Aorta (tissue), 5 donors: ENCODE data around the gene ZNF468. TPM values are rescaled to one million over a fixed set of nuclear protein-coding genes. Genes with fewer than 3 reads are reported as not detected.
"Not testable (repeated sequence)": the region's sequence is repeated elsewhere in the genome, so short reads cannot be mapped to it uniquely, and the experiment has no call there.

Experiments
- ATAC-seq: fragments of 200-7000 bp; cut with Tn5 transposase; one replicate; pipeline ENCODE4 v1.9.1; 2022; ENCODE audit warnings: moderate library complexity; ENCODE audit not compliant: low FRiP score
- DNase-seq, 2 donors: peaks; one replicate each; pipeline ENCODE4 v3.0.0-alpha.2; 2020
- H3K27ac ChIP-seq, 2 donors: one replicate each; pipeline ENCODE4 v1.5.1; 2013; ENCODE audit warnings: low read length in 2 of 2, mild to moderate bottlenecking in 2 of 2, moderate library complexity in 2 of 2, control low read depth in 1 of 2, inconsistent platforms in 1 of 2, low read depth in 1 of 2
- H3K27me3 ChIP-seq, 2 donors: one replicate each; pipeline ENCODE4 v1.6.1; 2013; ENCODE audit warnings: control low read depth in 1 of 2, low read length in 1 of 2, mild to moderate bottlenecking in 1 of 2, moderate library complexity in 1 of 2; ENCODE audit not compliant: insufficient read depth in 2 of 2, control insufficient read depth in 1 of 2
- H3K36me3 ChIP-seq, 2 donors: one replicate each; pipeline ENCODE4 v1.6.1; 2013; ENCODE audit warnings: control low read depth in 1 of 2, low read length in 1 of 2, mild to moderate bottlenecking in 1 of 2; ENCODE audit not compliant: insufficient read depth in 2 of 2, control insufficient read depth in 1 of 2
- H3K4me1 ChIP-seq, 2 donors: one replicate each; pipeline ENCODE4 v1.6.1; 2013; ENCODE audit warnings: low read length in 2 of 2, control low read depth in 1 of 2, mild to moderate bottlenecking in 1 of 2, moderate library complexity in 1 of 2; ENCODE audit not compliant: insufficient read depth in 2 of 2, control insufficient read depth in 1 of 2
- H3K4me3 ChIP-seq, 2 donors: one replicate each; pipeline ENCODE4 v1.5.1; 2013; ENCODE audit warnings: low read length in 2 of 2, control low read depth in 1 of 2, mild to moderate bottlenecking in 1 of 2
- H3K9me3 ChIP-seq: one replicate; pipeline ENCODE4 v1.6.1; 2013; ENCODE audit warnings: mild to moderate bottlenecking, low read length; ENCODE audit not compliant: control insufficient read depth
- WGBS, 2 donors: extraction: QIAGEN DNeasy Blood & Tissue Kit; methylation state at CpG; one replicate each; pipeline ENCODE4 v1.1.7; 2013; 5-methylcytosine and 5-hydroxymethylcytosine counted together
- intact Hi-C, 2 donors: fragments of 100-400 bp; cut with DNase I; formaldehyde crosslinking; loops; one replicate each; pipeline versions ENCODE4 v1.14.2 to v1.15.0; 2022
- polyA plus RNA-seq, 2 donors: library from polyadenylated mRNA; stranded (reverse); fragments of 200-250 nt; gene quantifications; one replicate each; pipeline ENCODE4 v1.2.3, GENCODE V29; 2013
- total RNA-seq, 2 donors: library from RNA; stranded (reverse); fragmentation: NEBNext Ultra II Directional; extraction: Animal tissue kit (Norgen Biotek cat#: 25700); gene quantifications; one replicate each; pipeline ENCODE4 v1.2.1, GENCODE V29; 2021
- donor health status: healthy with polysubstance abuse.
- donor health status: Bipolar disorder and iron deficiency.
- donor health status: DM: no; HTN: no; CAD: no.
- donor health status: DM: no; HTN: no; CAD: no.
- donor health status: DM: yes; HTN: yes; CAD: no.

ZNF468 gene
- total and polyA plus RNA-seq, 4 donors, result 7.9 to 13.4 (median 11.3) TPM

DNA sequence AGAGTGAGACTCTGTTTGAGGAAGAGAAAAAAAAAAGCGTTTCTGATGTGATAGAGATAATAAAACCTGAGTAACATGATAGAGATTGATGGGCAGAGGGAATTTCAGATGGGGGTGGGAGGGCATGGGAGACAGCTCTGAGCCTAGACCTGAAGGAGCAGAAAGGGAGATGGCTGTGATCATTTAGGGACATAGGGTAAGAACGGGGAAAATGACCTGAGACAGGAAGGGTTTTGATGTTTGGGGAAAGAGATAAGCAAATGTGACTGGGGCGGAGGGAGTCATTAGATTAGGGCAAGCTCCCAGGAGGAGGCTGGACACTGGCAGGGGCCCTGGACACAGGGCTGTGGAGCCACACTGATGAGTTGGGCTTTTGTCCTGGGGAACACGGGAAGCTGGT lies 33.9 kb upstream of the ZNF468 start:
- H3K27me3 ChIP-seq, result no peaks in the 10 kb centered on the region
- peaks cover 2% of the 10 kb centered on the region for H3K9me3 ChIP-seq
- H3K27ac ChIP-seq, result no peak overlapping the region
- ATAC-seq (no peak), DNase-seq (no peak)
- intact Hi-C loops, result loop anchor here in 1 of 2 donors (10.0 kb wide), 1 partner anchor 73 kb away; the partner anchor contains the start of gene ZNF816
- 53 to 54% methylated on average over 4 of the region's 4 CpGs for WGBS, 2 donors
- H3K4me3 ChIP-seq, result no peak overlapping the region
- H3K36me3 ChIP-seq, result peaks cover 3 to 6% of the 10 kb centered on the region in 2 donors
- no peaks in the 10 kb centered on the region for H3K4me1 ChIP-seq

DNA sequence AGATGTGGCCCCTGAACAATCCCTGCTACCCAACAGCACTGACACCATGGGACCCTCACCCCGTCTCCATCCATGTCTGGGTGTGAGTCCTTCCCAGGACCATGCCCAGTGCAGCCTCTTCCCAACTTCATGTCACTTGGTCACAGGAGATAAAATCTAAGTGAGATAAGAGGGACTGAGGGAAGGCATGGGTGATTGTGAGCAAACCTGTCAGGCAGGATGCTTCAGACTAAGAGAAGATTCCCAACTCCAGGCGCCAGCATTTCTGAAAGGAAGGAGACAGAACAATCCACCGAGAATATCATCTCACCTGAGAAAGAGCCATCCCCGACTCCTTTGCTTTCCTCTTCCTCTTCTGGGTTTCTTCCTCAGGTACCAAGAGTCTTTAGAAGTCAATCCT lies 32.5 kb upstream of the ZNF468 start:
- Histone ChIP-seq H3K4me1 (no peaks in the 10 kb centered on the region), H3K4me3 (no peak overlapping the region), H3K27me3 (no peaks in the 10 kb centered on the region), H3K36me3 (peaks cover 3 to 6% of the 10 kb centered on the region in 2 donors), H3K27ac (no peak overlapping the region), H3K9me3 (peaks cover 2% of the 10 kb centered on the region)
- ATAC-seq (no peak), DNase-seq (no peak)
- WGBS, 2 donors, result 98 to 99% methylated on average over 4 of the region's 4 CpGs
- intact Hi-C loops, result loop anchor here in 1 of 2 donors (10.0 kb wide), 1 partner anchor 75 kb away; the partner anchor contains the start of gene ZNF816

GRCh38 chr19:52889076-52889475 lies 31.7 kb upstream of the ZNF468 start:
- 90 to 93% methylated on average over 7 of the region's 7 CpGs for WGBS, 2 donors
- intact Hi-C loops, result no loop called here

GRCh38 chr19:52880895-52881389 lies 23.5 kb upstream of the ZNF468 start:
- Histone ChIP-seq H3K36me3 (peaks cover 8 to 13% of the 10 kb centered on the region in 2 donors), H3K4me1 (no peaks in the 10 kb centered on the region), H3K4me3 (no peak overlapping the region), H3K9me3 (peaks cover 11% of the 10 kb centered on the region), H3K27me3 (no peaks in the 10 kb centered on the region), H3K27ac (no peak overlapping the region)
- ATAC-seq (no peak), DNase-seq (no peak)
- intact Hi-C loops, result no loop called here
- WGBS, 2 donors, result 89 to 92% methylated on average over 11 of the region's 11 CpGs

More at GRCh38 chr19:52889076-52889475, 31.7 kb upstream of the ZNF468 start:
- H3K9me3 ChIP-seq, result peaks cover 5% of the 10 kb centered on the region
- ATAC-seq (no peak), DNase-seq (no peak)
- H3K4me1 ChIP-seq, result no peaks in the 10 kb centered on the region
- no peak overlapping the region for H3K4me3 ChIP-seq
- H3K36me3 ChIP-seq, result peaks cover 3 to 11% of the 10 kb centered on the region in 2 donors
- H3K27ac ChIP-seq, result no peak overlapping the region
- no peaks in the 10 kb centered on the region for H3K27me3 ChIP-seq

DNA sequence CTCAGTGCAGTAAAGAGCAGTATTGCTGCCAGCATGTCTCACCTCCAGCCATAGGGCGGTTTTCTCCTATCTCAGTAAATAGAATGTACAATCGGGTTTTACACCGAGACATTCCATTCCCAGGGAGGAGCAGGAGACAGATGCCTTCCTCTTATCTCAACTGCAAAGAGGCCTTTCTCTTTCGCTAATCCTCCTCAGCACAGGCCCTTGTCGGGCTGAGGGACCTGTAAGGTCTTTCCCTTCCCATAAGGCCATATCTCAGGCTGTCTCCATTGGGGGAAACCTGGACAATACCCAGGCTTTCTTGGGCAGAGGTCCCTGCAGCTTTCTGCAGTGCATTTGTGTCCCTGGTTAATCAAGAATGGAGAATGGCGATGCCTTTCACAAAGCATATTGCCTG lies 15.6 kb upstream of the ZNF468 start:
- H3K27ac ChIP-seq, H3K36me3 ChIP-seq, ATAC-seq, DNase-seq, H3K27me3 ChIP-seq, H3K4me1 ChIP-seq, intact Hi-C loops, H3K9me3 ChIP-seq, H3K4me3 ChIP-seq: not testable (repeated sequence)
- WGBS, 2 donors, result 87 to 89% methylated on average over 6 of the region's 6 CpGs

DNA sequence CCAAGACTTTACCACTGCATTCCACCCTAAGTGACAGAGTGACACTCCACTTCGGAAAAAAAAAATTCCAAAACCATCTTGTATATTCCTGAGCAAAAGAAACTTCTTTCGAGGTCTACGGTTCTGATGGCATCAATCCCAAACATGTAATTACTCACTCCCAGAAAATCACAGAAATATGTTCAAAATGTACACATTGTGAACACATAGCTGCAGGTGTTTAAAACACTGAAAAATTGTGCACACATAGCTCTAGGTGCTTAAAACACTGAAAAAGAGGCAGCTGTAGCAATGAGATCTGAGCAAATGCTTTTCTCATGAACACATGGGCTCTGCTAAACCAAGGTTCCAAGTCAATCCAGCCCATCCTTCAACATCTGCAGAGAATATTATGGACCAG lies 14.0 kb upstream of the ZNF468 start:
- DNase-seq (no peak), ATAC-seq (no peak)
- 84 to 87% methylated on average over 3 of the region's 3 CpGs for WGBS, 2 donors
- no peaks in the 10 kb centered on the region for H3K4me1 ChIP-seq
- H3K27ac ChIP-seq, result no peak overlapping the region
- no peaks in the 10 kb centered on the region for H3K9me3 ChIP-seq
- no peaks in the 10 kb centered on the region for H3K27me3 ChIP-seq
- intact Hi-C loops, result no loop called here
- H3K4me3 ChIP-seq, result no peak overlapping the region
- no peaks in the 10 kb centered on the region for H3K36me3 ChIP-seq

GRCh38 chr19:52868031-52868430 lies 10.6 kb upstream of the ZNF468 start:
- intact Hi-C loops, H3K27ac ChIP-seq, H3K4me3 ChIP-seq, ATAC-seq, DNase-seq, H3K36me3 ChIP-seq, H3K27me3 ChIP-seq, H3K4me1 ChIP-seq, H3K9me3 ChIP-seq: not testable (repeated sequence)
- 91 to 96% methylated on average over 11 of the region's 11 CpGs for WGBS, 2 donors

GRCh38 chr19:52856540-52857377 lies 660 bp downstream of the ZNF468 start:
- H3K4me1 ChIP-seq, H3K27ac ChIP-seq, intact Hi-C loops, H3K27me3 ChIP-seq, H3K9me3 ChIP-seq, H3K36me3 ChIP-seq, DNase-seq: not testable (repeated sequence)
- WGBS, 2 donors, result 2 to 4% methylated on average over 24 to 25 of the region's 31 CpGs
- peak; percentile 52 for ATAC-seq
- peak overlapping the region in 1 of 2 donors; percentile 75 for H3K4me3 ChIP-seq

DNA sequence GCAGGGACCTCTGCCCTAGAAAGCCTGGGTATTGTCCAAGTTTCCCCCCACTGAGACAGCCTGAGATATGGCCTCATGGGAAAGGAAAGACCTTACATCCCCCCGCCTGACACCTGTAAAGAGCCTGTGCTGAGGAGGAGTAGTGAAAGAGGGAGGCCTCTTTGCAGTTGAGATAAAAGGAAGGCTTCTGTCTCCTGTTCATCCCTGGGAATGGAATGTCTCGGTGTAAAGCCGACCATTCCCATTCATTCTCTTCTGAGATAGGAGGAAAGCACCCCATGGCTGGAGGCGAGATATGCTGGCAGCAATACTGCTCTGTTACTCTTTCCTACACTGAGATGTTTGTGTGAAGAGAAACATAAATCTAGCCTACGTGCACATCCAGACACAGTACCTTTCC lies 10.1 kb downstream of the ZNF468 start:
- ATAC-seq, H3K27me3 ChIP-seq, H3K4me3 ChIP-seq, H3K27ac ChIP-seq, DNase-seq, intact Hi-C loops, H3K4me1 ChIP-seq: not testable (repeated sequence)
- Histone ChIP-seq H3K9me3 (peaks cover 24% of the 10 kb centered on the region), H3K36me3 (peaks cover 15 to 29% of the 10 kb centered on the region in 2 donors)
- 84 to 92% methylated on average over 5 of the region's 5 CpGs for WGBS, 2 donors
